GM13976 (cell line): Measurements from ENCODE around the gene YJEFN3.

Experiments used
- DNase-seq: peaks from one replicate; pipeline ENCODE4 v3.0.0; 2012; ENCODE audit warnings: low spot score
- CTCF ChIP-seq: IDR thresholded peaks from 2 replicates; pipeline ENCODE4 v1.5.1; 2012; ENCODE audit warnings: borderline replicate concordance, mild to moderate bottlenecking; ENCODE audit not compliant: insufficient read depth; ENCODE audit errors: extremely low read depth, missing control alignments, control extremely low read depth
- in situ Hi-C: fragments of 300-500 bp; cut with MboI; formaldehyde crosslinking; loops from one replicate; pipeline ENCODE4 v1.12.0; 2022; ENCODE audit warnings: low sequenced_read_pairs, mixed read lengths, inconsistent platforms; ENCODE audit not compliant: unreplicated experiment

YJEFN3 gene

GRCh38 chr19:19523177-19523576 lies 5.5 kb upstream of the YJEFN3 start:
- no peak for TF ChIP-seq CTCF
- in situ Hi-C loops: no loop called here
- no peak for DNase-seq

GRCh38 chr19:19524053-19524452 lies 4.7 kb upstream of the YJEFN3 start:
- in situ Hi-C loops: no loop called here
- no peak for TF ChIP-seq CTCF
- no peak for DNase-seq

- in situ Hi-C loops: loop anchor here (25.0 kb wide), 1 partner anchor 762 kb away; no protein-coding TSS in a partner anchor
- TF ChIP-seq CTCF: no peak
- no peak for DNase-seq
Observed at GRCh38 chr19:19525611-19526380, 2.9 kb upstream of the YJEFN3 start.

- peak; percentile 85 for DNase-seq
- in situ Hi-C loops: loop anchor here (25.0 kb wide), 1 partner anchor 761 kb away; no protein-coding TSS in a partner anchor
Observed at GRCh38 chr19:19526581-19527370, 1.9 kb upstream of the YJEFN3 start.

GRCh38 chr19:19527371-19527656 lies 1.4 kb upstream of the YJEFN3 start:
- no peak for DNase-seq
- TF ChIP-seq CTCF: no peak
- in situ Hi-C loops: loop anchor here (25.0 kb wide), 1 partner anchor 760 kb away; no protein-coding TSS in a partner anchor

More at GRCh38 chr19:19526581-19527370, 1.9 kb upstream of the YJEFN3 start:
- no peak for TF ChIP-seq CTCF

GRCh38 chr19:19527674-19528625 lies 761 bp upstream of the YJEFN3 start:
- in situ Hi-C loops: loop anchor here (25.0 kb wide), 1 partner anchor 759 kb away; no protein-coding TSS in a partner anchor
- TF ChIP-seq CTCF: no peak
- no peak for DNase-seq
